ENCODE measurements around the gene TLE6.
"Not testable (repeated sequence)": the region's sequence is repeated elsewhere in the genome, so short reads cannot be mapped to it uniquely, and the experiment has no call there.

The TLE6 gene

DNA sequence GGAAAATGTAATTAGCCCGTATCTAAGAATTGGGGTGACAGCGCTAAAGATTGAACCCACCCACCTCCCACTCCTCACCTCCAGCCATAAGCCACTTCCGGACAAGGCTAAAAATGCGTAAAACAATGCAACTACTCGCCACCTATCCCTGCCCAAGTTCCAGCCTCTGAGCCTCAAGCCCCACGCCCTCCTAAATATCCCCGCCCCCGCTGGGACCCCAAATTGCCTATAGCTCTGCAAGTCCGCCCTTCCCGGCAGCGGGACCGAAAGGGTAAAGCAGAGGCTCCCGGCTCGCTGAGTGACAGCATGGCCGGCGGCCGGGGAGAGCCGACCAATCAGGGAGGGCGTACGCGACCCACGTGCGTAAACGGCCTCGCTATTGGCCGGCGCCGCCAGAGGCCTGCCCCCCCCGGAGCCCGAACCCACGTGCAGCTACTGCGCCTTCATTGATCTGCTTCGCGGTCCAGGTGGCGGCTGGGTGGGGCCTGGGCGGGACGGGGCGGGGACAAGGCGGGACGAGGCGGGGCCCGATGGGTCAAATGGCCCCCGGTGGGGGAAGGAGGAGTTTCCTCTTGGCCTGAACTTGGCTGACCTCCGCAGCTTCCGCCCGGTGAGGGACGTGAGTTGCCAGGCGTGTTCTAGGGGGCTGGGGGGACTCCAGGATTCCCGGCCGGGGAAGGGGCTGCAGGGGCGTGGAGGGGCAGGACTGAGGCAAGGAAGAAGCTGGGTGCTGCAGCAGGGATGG lies at the start of gene TLE6:
Gene TLE6, plus strand, starts transcription at position 564 of the 745 bp plus-strand sequence. CDS start 670 bp downstream, outside the sequence.
- peak; percentile 97 for DNase-seq

DNA sequence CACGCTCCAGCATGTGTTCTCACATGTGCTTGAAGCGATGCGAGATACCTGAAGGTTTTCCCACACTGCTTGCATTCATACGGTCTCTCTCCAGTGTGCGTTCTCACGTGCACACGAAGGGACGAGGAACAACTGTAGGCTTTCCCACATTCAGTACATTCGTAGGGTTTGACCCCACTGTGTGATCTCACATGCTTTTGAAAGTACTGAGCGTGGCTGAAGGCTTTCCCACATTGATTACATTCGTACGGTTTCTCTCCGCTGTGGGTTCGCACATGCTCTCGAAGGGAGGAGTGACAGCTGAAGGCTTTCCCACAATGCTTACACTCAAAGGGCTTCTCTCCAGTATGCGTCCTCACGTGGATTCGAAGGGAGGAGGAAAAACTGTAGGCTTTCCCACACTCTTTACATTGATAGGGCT lies 43.9 kb upstream of the TLE6 start:
- DNase-seq: no peak

DNA sequence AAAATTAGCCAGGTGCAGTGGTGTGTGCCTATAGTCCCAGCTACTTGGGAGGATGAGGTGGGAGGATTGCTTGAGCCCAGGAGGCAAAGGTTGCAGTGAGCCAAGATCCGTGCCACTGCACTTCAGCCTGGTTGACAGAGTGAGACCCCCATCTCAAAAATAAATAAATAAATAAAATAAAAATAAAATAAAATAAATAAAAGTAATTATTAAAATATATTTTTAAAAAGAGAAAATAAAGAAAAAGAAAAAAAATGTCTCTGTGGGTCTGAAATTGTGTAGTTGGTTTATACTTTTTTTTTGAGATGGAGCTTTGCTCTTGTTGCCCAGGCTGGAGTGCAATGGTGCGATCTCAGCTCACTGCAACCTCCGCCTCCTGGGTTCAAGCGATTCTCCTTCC lies 41.5 kb upstream of the TLE6 start:
- not testable (repeated sequence) for DNase-seq

DNA sequence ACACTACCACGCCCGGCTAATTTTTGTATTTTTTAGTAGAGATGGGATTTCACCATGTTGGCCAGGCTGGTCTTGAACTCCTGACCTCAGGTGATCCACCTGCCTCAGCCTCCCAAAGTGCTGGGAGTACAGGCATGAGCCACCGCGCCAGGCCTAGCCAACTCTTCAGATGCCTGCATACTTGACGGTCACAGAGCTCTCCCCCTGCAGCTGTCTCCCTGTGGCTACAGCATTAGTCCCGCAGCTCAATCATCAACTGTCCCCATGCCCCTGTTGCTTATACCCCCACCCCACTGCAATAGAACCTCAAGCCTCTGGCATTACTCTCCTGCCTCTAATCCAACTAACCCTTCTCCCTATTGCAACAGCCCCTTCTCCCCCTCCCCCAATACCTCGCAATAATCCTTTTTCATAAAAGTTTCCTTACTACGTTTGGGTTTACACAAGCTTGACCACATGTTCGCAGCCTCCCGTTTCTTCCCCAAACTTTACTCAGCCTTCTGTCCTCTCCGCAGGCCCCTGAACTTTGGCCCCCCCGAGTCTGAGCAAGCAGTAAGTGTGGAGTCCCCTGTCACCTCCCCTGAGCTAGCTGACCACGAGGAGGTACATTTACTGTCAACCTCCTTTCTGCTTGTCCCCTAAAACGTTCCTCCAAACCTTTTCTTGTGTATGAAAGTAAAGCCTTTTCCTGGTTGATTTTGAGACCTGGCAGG lies 34.3 kb upstream of the TLE6 start:
- no peak for DNase-seq

DNA sequence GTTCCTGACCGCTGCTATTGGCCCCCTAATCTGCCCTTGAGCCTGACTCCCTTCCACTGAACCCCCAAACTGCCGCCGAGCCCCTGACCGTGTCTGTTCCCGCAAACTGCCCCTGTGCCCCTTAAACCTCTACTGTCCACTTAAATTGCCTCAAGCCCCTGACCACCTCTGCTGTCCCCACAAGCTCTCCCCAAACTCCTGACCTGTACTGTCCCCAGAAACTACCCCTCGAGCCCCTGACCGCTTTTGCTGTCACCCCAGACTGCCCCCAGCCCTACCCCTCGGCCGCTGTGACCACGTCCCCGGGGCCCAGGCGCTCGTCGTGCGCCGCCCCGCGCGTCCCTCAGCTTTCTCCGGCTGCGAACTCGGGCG lies 33.0 kb upstream of the TLE6 start:
- no peak for DNase-seq

DNA sequence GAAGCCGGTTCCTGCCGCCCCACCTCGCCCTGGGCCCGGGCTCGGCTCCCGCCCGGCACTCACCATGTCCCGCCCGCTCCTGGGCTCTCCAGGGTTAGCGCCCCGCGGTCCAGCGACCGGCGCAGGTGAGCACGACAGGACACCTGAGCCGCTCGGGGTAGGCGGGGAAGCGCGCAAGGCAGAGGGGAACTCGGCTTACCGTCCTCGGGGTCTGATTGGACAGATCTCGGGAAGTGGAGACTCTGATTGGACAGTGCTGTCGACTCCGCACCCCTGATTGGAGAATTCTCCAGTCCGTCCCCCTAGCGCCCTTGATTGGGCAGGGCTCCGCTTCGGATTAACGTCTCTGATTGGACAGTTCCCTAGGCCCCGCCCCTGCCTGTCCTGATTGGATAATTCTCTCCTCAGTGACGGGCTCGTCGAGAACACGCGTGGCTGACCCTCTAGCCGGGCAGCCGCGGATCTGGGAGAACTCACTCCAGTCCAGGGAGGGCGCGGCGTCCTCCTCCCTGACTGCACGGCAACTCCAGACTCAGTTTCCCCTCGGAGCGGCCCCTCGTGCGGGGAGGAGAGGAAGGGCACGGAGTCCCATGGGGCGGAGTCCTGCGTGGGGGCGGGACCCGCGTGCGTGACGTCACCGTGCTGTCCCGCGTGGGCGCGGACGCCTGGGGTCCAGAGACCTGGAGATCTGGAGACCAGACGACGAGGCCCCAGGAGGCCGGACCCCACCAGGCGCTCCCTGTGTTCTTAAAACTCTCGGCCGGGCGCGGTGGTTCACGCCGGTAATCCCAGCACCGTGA lies 32.4 kb upstream of the TLE6 start, which contains the start of gene ZNF77:
Gene ZNF77, minus strand, starts transcription at position 197 of the 800 bp plus-strand sequence. Its CDS starts 131 bp downstream, at position 66.
- peak; percentile 99 for DNase-seq

DNA sequence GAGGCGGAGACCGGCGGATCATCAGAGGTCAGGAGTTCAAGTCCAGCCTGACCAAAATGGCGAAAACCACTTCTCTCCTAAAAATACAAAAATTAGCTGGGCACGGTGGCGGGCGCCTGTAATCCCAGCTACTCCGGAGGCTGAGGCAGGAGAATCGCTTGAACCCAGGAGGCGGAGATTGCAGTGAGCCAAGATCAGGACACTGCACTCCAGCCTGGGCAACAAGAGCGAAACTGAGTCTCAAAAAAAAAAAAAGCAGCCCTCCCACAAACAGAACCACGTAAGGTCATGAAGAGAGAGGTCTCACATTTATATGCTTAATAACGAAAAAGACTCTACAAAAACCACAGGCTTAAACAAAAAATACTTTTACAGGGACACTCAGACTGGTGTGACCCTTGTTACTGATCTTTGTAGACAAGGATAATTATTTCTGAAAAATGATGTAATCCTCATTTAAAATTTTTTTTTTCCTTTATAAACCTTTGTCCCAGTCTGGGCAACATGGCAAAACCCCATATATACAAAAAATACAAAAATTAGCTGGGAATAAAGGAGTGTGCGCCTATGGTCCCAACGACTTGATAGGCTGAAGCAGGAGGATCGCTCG lies 31.7 kb upstream of the TLE6 start:
- no peak for DNase-seq

DNA sequence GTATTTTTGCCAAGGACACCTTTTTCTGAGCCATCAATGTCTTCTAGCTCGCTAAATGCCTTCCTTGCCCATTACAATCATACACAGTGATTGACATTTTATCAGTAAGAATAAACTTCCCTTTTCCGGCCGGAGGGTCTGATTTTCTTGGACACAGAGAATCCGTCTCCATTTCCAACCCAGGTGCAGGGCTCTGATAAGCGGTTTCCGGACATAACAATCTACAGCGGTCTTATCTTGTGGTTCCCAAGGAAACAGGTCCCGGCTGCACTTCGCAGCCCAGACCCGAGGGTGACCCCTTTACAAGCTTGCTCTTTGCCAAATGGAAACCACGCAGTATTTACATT lies 27.5 kb upstream of the TLE6 start:
- DNase-seq: no peak

DNA sequence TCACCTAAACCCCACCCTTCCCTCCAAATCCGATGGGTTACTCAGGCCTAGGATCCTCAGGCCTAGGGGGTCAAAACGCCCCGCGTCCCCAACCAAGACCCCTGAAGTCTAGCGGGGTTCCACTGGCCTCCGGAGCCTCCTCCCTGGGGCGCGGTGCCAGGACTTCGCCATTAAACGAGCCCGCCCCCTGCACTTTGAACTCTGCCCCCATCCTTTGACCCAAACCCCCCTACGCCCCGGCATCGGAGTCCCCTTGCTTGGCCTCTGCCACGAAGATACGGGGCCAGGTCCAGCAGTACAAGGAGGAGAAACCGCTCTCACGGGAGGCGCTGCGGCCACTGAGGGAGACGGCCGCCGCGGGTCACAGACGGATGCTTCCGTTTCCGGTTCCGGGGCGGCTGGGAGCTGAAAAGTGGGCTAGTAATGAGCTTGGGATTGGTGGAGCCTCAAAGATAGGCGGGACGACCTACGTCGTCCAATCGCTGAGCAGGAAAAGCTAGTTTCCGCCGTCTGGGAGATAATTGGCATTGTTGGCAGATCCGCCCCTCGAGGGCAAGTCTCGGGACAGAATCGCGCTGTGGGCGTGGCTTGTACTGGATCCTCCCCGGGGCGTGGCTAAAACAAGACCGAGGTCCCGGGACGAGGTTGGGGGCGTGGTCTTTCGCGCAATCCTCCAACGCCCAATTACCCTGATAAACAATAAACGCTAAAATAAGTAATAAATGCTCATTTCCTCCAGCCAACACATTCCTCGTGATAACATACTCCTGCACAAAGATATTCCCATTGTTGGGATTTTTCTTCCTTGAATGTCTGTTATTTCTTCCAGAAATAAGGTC lies 26.9 kb upstream of the TLE6 start:
- DNase-seq: peak; percentile 99

DNA sequence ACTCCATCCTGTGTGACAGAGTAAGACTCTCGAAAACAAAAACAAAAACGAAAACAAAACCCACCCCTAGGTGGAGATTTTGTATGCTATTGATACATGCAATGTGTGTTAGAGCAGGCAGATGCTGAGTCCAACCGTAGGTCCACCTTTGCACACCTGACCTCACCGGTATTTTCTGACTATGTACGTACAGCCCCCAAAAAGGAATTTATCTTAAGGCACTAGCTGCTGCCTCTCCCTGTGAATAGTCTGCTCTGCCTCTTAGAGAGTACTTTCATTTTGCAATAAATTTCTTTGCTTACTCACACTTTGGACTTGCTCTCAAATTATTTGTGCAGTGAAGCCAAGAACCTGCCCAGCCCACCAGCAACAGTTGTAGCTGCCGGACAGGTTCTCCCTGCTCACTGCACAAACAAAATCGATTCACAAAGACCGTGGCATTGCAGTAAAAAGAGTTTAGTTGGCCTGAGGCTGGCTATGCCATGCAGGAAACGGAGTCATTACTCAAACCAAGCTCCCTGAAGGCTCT lies 24.3 kb upstream of the TLE6 start:
- DNase-seq: no peak

DNA sequence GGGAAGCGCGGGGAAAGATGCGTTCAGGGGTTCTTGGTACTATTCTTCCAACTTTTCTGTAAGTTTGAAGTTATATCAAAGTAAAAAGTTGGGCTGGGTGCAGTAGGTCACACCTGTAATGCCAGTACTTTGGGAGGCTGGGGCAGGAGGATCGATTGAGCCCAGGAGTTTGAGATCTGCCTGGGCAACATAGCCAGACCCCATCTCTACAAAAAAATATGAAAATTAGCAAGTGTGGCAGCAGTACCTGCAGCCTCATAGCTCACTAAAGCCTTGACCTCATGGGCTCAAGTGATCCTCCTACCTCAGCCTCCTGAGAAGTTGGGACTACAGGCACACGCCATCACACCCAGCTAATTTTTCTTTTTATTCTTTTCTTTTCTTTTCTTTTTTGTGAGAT lies 20.2 kb upstream of the TLE6 start:
- no peak for DNase-seq

DNA sequence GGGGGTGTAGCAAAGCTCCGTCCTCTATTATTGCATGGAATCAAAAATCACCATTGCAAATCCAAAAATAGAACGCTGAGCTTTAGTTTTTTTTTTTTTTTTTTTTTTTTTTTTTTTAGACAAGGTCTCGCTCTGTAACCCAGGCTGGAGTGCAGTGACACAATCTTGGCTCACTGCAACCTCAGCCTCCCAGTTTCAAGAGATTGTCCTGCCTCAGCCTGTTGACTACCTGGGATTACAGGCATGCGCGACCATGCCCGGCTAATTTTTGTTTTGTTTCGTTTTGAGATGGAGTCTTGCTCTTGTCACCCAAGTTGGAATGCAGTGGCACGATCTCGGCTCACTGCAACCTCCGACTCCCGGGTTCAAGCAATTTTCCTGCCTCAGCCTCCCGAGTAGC lies 17.2 kb upstream of the TLE6 start:
- no peak for DNase-seq

DNA sequence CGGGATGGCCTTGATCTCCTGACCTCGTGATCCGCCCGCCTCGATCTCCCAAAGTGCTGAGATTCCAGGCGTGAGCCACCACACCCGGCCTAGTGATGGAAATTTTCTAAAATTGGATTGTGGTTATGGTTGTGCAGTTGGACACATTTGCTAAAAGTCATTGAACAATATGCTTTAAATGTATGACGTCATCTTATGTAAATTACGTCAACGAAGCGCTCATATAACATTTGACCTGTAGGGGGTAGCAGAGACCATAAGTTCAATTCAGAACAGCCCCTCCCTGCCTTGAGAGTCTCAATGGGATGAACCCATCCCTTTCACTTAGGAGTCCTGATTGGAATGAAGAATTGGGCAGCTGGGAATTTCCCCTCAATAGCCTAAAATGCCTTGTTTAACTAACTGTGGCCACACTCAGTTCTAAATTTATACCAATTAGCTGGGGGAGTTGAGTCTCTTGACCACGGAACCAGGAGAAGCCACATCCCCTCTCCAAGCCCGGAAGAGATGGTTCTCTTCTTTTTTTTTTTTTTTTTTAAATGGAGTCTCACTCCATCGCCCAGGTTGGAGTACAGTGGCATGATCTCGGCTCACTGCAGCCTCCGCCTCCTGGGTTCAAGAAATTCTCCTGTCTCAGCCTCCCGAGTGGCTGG lies 15.2 kb upstream of the TLE6 start:
- DNase-seq: peak; percentile 79

DNA sequence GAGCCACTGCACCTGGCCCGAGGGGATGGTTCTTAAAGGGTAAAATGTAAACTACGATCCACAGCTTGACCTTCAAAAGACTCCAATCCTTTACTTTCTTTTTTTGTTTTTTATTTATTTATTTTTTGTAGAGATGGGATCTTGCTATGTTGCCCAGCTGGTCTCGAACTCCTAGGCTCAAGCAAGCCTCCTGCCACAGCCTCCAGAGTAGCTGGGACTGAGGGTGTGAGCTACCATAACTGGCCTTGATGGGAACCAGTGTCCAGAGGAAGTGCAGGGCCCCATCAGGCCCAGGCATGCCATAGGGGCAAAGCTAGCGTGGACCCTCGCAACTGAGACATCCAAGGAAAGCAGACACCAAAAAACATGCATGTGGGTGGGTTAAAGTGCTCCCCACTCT lies 14.2 kb upstream of the TLE6 start:
- DNase-seq: no peak

DNA sequence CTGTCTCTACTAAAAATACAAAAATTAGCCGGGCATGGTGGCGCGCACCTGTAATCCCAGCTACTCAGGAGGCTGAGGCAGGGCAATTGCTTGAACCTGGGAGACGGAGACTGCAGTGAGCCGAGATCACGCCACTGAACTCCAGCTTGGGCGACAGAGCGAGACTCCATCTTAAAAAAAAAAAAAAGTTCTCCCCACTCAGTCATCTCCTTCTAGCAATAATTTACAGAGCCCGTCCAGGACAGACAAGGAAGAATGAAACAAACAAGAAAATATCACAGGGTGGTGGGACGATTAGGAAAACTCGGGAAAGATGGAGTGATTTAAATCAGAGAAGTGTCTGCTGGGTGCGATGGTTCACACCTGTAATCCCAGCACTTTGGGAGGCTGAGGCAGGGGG lies 13.7 kb upstream of the TLE6 start:
- not testable (repeated sequence) for DNase-seq

DNA sequence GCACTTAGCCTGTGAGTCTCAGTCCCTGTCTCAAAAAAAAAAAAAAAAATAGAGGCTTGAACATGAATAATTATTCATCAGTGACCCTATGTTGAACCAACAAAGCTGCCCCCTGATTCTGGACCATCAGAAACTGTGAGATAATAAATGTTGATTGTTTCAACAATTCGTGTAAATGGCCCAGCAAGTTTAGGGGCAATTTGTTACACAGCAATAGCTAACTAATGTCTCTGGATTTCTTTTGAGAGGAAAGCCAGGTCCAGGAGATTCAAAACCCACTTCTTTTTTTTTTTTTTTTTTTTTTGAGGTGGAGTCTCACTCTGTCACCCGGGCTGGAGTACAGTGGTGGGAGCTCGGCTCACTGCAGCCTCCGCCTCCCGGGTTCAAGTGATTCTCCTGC lies 12.5 kb upstream of the TLE6 start:
- DNase-seq: no peak

DNA sequence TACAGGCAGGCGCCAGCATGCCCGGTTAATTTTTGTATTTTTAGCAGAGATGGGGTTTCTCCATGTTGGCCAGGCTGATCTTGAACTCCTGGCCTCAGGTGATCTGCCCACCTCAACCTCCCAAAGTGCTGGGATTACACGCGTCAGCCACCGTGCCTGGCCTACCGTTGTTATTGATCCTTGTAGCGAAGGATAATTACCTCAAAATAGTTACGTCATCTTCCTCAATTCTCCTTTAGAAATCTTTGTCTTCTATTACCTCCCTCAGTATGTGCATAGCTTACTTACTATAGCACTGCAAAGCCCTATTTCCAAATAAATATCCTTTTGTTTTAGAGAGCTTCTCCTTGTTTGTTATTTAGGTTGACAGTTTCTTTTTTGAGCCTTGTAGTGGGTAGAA lies 9.4 kb upstream of the TLE6 start:
- DNase-seq: no peak

DNA sequence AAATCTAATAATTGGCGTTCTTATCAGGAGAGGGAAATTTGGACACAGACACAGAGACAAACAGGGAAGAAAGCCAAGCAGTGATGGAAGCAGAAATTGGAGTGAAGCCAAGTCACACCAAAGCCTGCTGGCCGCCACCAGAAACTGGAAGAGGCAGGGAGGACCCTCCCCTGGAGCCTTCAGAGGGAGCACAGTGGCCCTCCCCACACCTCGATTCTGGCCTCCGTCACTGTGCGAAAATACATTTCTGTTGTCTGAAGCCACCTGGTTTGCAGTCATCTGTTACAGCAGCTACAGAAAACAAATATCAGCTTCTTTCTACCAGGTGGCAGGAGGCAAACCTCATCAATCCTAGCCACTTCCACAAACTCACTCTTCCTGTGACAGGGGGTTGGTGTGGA lies 8.3 kb upstream of the TLE6 start:
- DNase-seq: peak; percentile 95

DNA sequence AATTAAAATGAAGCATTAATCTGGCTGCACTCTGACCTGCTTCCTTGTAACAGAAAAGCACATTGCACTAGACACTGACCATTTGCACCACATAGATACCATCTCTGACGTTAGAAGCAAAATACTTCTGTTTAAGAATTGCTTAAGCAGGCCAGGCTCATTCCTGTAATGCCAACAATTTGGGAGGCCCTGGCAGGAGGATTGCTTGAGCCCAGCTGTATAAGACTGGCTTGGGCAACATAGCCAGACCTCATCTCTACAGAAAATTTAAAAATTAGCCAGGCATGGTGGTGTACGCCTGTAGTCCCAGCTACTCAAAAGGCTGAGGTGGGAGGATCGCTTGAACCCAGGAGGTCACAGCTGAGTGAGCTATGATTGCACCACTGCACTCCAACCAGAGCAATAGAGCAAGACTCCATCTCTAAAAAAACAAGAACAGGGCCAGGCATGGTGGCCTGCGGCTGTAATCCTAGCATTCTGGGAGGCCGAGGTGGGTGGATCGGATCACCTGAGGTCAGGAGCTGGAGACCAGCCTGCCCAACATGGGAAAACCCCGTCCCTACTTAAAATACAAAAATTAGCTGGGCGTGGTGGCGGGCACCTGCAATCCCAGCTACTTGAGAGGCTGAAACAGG lies 7.0 kb upstream of the TLE6 start:
- DNase-seq: no peak

DNA sequence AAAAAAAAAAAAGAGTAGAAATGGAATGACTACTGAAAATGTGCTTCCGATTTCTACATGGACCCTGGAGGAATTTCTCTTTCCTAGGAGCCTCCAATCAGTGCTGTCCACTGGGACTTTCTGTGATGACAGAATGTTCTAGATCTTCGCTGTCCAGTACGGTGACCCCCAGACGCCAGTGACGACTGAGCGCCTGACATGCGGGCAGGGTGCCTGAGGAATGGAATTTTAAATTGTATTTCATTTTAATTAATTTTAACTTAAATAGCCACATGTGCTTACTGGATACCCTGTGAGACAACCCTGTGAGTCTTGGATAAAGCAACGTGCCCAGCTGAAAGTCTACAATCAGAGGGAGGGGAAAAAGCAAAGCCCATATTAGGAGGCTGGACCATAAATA lies 4.1 kb upstream of the TLE6 start:
- DNase-seq: no peak
